Measurements from ENCODE around the gene NADK2.

Gene NADK2

GRCh38 chr5:36160617-36161016, 81.1 kb downstream of the NADK2 start:
- no peak for DNase-seq

- no peak for DNase-seq
Observed at GRCh38 chr5:36158144-36158543, 83.6 kb downstream of the NADK2 start.

- no peak for DNase-seq
Observed at GRCh38 chr5:36156619-36157018, 85.1 kb downstream of the NADK2 start.

- DNase-seq = no peak
Observed at GRCh38 chr5:36156121-36156601, 85.6 kb downstream of the NADK2 start.

GRCh38 chr5:36155291-36155690, 86.4 kb downstream of the NADK2 start:
- no peak for DNase-seq

- DNase-seq = no peak
Observed at GRCh38 chr5:36153726-36154125, 88.0 kb downstream of the NADK2 start.

- DNase-seq = no peak
Observed at GRCh38 chr5:36153298-36153677, 88.4 kb downstream of the NADK2 start.

GRCh38 chr5:36152324-36153297, 89.1 kb downstream of the NADK2 start:
- no peak for DNase-seq

- DNase-seq = peak; percentile 98
Observed at GRCh38 chr5:36151434-36152323, 90.0 kb downstream of the NADK2 start, which contains the start of the genes LMBRD2 and SKP2. Gene LMBRD2 (minus strand): TSS chr5:36151887. CDS start chr5:36143349, 8,538 bp downstream. Gene SKP2 (plus strand): TSS chr5:36152111. CDS start chr5:36152263, 152 bp downstream.

- peak; percentile 37 for DNase-seq
Observed at GRCh38 chr5:36150676-36151433, 90.9 kb downstream of the NADK2 start.

GRCh38 chr5:36147681-36148080, 94.0 kb downstream of the NADK2 start:
- no peak for DNase-seq

- DNase-seq = no peak
Observed at GRCh38 chr5:36146390-36146789, 95.3 kb downstream of the NADK2 start.

GRCh38 chr5:36145311-36145710, 96.4 kb downstream of the NADK2 start:
- DNase-seq = no peak
